HG03439 (cell line): ENCODE data around the gene ENG.
"Not testable (repeated sequence)": the region's sequence is repeated elsewhere in the genome, so short reads cannot be mapped to it uniquely, and the experiment has no call there.

ENCODE experiments used
- ATAC-seq: cut with Tn5 transposase; IDR thresholded peaks from one replicate; pipeline ENCODE4 v1.9.1; 2021; ENCODE audit warnings: mild to moderate bottlenecking, moderate library complexity; ENCODE audit not compliant: unreplicated experiment

The ENG gene

GRCh38 chr9:127846443-127847177, 7.8 kb downstream of the ENG start:
- ATAC-seq: no peak

- ATAC-seq: not testable (repeated sequence)
These were observed 8.8 kb downstream of the ENG start for GRCh38 chr9:127845619-127846018.

GRCh38 chr9:127844821-127845359, 9.6 kb downstream of the ENG start:
- no peak for ATAC-seq

GRCh38 chr9:127841087-127841835, 13.2 kb downstream of the ENG start:
- ATAC-seq: no peak

GRCh38 chr9:127838375-127839078, 15.9 kb downstream of the ENG start:
- ATAC-seq: no peak

- ATAC-seq: no peak
These were observed 17.1 kb downstream of the ENG start for GRCh38 chr9:127837346-127837745.

GRCh38 chr9:127836561-127836960, 17.9 kb downstream of the ENG start:
- not testable (repeated sequence) for ATAC-seq

- ATAC-seq: no peak
These were observed 18.4 kb downstream of the ENG start for GRCh38 chr9:127835991-127836516.

GRCh38 chr9:127833555-127833954, 20.9 kb downstream of the ENG start:
- no peak for ATAC-seq

GRCh38 chr9:127832248-127832647, 22.2 kb downstream of the ENG start:
- ATAC-seq: no peak

- ATAC-seq: no peak
These were observed 25.1 kb downstream of the ENG start for GRCh38 chr9:127829205-127829906.

GRCh38 chr9:127828262-127829031, 26.0 kb downstream of the ENG start:
- ATAC-seq: no peak

GRCh38 chr9:127826253-127826913, 28.1 kb downstream of the ENG start:
- no peak for ATAC-seq

- ATAC-seq: no peak
These were observed 29.0 kb downstream of the ENG start for GRCh38 chr9:127825319-127826051.

GRCh38 chr9:127822108-127822507, 32.4 kb downstream of the ENG start:
- ATAC-seq: no peak

GRCh38 chr9:127818574-127818973, 35.9 kb downstream of the ENG start:
- no peak for ATAC-seq

- ATAC-seq: no peak
These were observed 36.5 kb downstream of the ENG start for GRCh38 chr9:127817881-127818434.

GRCh38 chr9:127816728-127817127, 37.7 kb downstream of the ENG start:
- no peak for ATAC-seq
